Endothelial cell of umbilical vein (primary cell): ENCODE data around the gene UST. TPM values are rescaled to one million over a fixed set of nuclear protein-coding genes. Genes with fewer than 3 reads are reported as not detected.

Experiments
- BruUV-seq: library from RNA; stranded (reverse); fragments of 400-500 nt; replicated peaks from 2 replicates; lab custom pipeline; 2021; lab: Mats Ljungman, UMichigan
- CTCF ChIA-PET: fragments of 300-600, 350-600 bp; sonication (Branson Sonifier 250); formaldehyde crosslinking; loops from one replicate; lab custom pipeline; 2021; ENCODE audit warnings: antibody characterized with exemption, inconsistent platforms; lab: Charles Lee
- POLR2A ChIA-PET: fragments of 300-600, 350-600 bp; sonication (Branson Sonifier 250); formaldehyde crosslinking; loops from one replicate; lab custom pipeline; 2021; ENCODE audit warnings: antibody characterized with exemption, inconsistent platforms; lab: Charles Lee
- DNase-seq: peaks from one replicate; pipeline ENCODE4 v3.0.0-alpha.2; 2011; ENCODE audit warnings: low read depth, low spot score
- FAIRE-seq: peaks from 2 replicates; lab custom pipeline; 2011; peaks lifted over from hg19 to GRCh38; lab: Jason Lieb, UNC
- H2AFZ ChIP-seq: 2 replicates; pipeline ENCODE4 v1.6.0; 2012; ENCODE audit warnings: low read depth, low read length, control low read depth, inconsistent platforms
- H3K27ac ChIP-seq: 2 replicates; pipeline ENCODE4 v1.5.1; 2011; ENCODE audit warnings: low read depth, mild to moderate bottlenecking, control low read depth, low read length, moderate library complexity; ENCODE audit not compliant: insufficient read depth
- H3K27me3 ChIP-seq, 2 experiments: 2 replicates each; pipeline versions ENCODE4 v1.6.0 to v1.6.1; 2011; ENCODE audit warnings: low read length in 2 of 2, mixed read lengths in 1 of 2; ENCODE audit not compliant: control insufficient read depth in 2 of 2, insufficient read depth in 2 of 2
- H3K36me3 ChIP-seq, 2 experiments: 2 replicates in 1 of 2; 3 replicates in 1 of 2; pipeline ENCODE4 v1.5.1; 2011; ENCODE audit warnings: low read length in 2 of 2, mild to moderate bottlenecking in 1 of 2, moderate library complexity in 1 of 2; ENCODE audit not compliant: control insufficient read depth in 2 of 2, insufficient read depth in 2 of 2; ENCODE audit errors: extremely low read depth in 1 of 2
- H3K4me1 ChIP-seq: 3 replicates; pipeline ENCODE4 v1.5.1; 2011; ENCODE audit warnings: mild to moderate bottlenecking, low read length; ENCODE audit not compliant: control insufficient read depth, insufficient read depth; ENCODE audit errors: extremely low read depth
- H3K4me2 ChIP-seq: 2 replicates; pipeline ENCODE4 v1.6.1; 2011; ENCODE audit warnings: low read length, control low read depth, mixed read lengths; ENCODE audit not compliant: insufficient read depth
- H3K4me3 ChIP-seq, 3 experiments: fragments of 200-600 bp in 1 of 3; sonication (generic), shearing (Covaris generic) in 1 of 3; replicated peaks in 1 of 3; 2 replicates each; pipeline ENCODE4 v1.5.1; 2011 to 2016; ENCODE audit warnings: control low read depth in 3 of 3, low read length in 3 of 3, mild to moderate bottlenecking in 2 of 3, inconsistent platforms in 1 of 3, low read depth in 1 of 3, moderate library complexity in 1 of 3; ENCODE audit not compliant: insufficient read depth in 1 of 3
- H3K79me2 ChIP-seq: 2 replicates; pipeline ENCODE4 v1.6.0; 2012; ENCODE audit warnings: low read length, inconsistent platforms; ENCODE audit not compliant: control insufficient read depth, insufficient read depth
- H3K9ac ChIP-seq: replicated peaks from 2 replicates; pipeline ENCODE3; 2011; ENCODE audit warnings: low read length, control low read depth; ENCODE audit not compliant: insufficient read depth; ENCODE audit errors: extremely low read depth
- H3K9me1 ChIP-seq: replicated peaks from 3 replicates; pipeline ENCODE4 v1.6.0; 2011; ENCODE audit warnings: mild to moderate bottlenecking, low read length; ENCODE audit not compliant: control insufficient read depth, insufficient read depth; ENCODE audit errors: extremely low read depth
- H3K9me3 ChIP-seq: replicated peaks from 2 replicates; pipeline ENCODE4 v1.5.1; 2012; ENCODE audit warnings: low read length, inconsistent platforms; ENCODE audit not compliant: control insufficient read depth, insufficient read depth
- H4K20me1 ChIP-seq: replicated peaks from 2 replicates; pipeline ENCODE3; 2011; ENCODE audit warnings: mild to moderate bottlenecking, low read length; ENCODE audit not compliant: control insufficient read depth, insufficient read depth; ENCODE audit errors: extremely low read depth
- EZH2 ChIP-seq: IDR thresholded peaks from 2 replicates; pipeline ENCODE4 v1.6.1; 2012; ENCODE audit warnings: borderline replicate concordance, low read depth, mild to moderate bottlenecking, moderate library complexity, low read length, inconsistent platforms; ENCODE audit not compliant: severe bottlenecking
- FOS ChIP-seq: IDR thresholded peaks from 2 replicates; pipeline ENCODE4 v1.6.1; 2011; ENCODE audit warnings: mild to moderate bottlenecking, low read length, moderate library complexity, borderline replicate concordance; ENCODE audit not compliant: insufficient read depth
- GATA2 ChIP-seq: IDR thresholded peaks from 2 replicates; pipeline ENCODE4 v1.7.0; 2011; ENCODE audit warnings: low read depth, mild to moderate bottlenecking, moderate library complexity, mixed read lengths, low read length; ENCODE audit not compliant: insufficient read length, insufficient read depth
- MYC ChIP-seq: IDR thresholded peaks from one replicate; pipeline ENCODE4 v1.6.1; 2011; ENCODE audit warnings: mild to moderate bottlenecking, low read depth, low read length
- POLR2A ChIP-seq: IDR thresholded peaks from 2 replicates; pipeline ENCODE4 v1.6.1; 2012; ENCODE audit warnings: low read depth, mild to moderate bottlenecking, control low read depth, low read length
- POLR2AphosphoS5 ChIP-seq: IDR thresholded peaks from 2 replicates; pipeline ENCODE4 v1.6.1; 2012; ENCODE audit warnings: low read depth, mild to moderate bottlenecking, control low read depth, low read length, moderate library complexity; ENCODE audit not compliant: insufficient read depth
- dilution Hi-C: fragments of 300-500 bp; cut with MboI; formaldehyde crosslinking; loops from one replicate; pipeline ENCODE4 v1.15.0; 2019; ENCODE audit warnings: low sequenced_read_pairs; ENCODE audit not compliant: extremely low pct_ligation_motif_present
- intact Hi-C: fragments of 100-400 bp; cut with micrococcal nuclease; formaldehyde crosslinking; loops from one replicate; pipeline ENCODE4 v1.10.0; 2022
- polyA plus RNA-seq, 4 experiments: library from polyadenylated mRNA; depleted of rRNA in 3 of 4; stranded (reverse) in 3 of 4; unstranded in 1 of 4; fragments of >200 nt; gene quantifications; 2 replicates each; pipeline versions ENCODE4 v1.2.1 to v1.2.3, GENCODE V29; 2011 to 2012; ENCODE audit warnings: missing spikeins in 1 of 4
- total RNA-seq: library from RNA; stranded (reverse); gene quantifications from 2 replicates; pipeline ENCODE4 v1.2.3, GENCODE V29; 2021
- TF ChIP-seq, protein P1 (sequence below), 2 donors: IDR thresholded peaks; 1 replicate in 1 of 2; 2 replicates in 1 of 2; pipeline ENCODE4 v1.5.1; 2011; ENCODE audit warnings: low read length in 2 of 2, mild to moderate bottlenecking in 2 of 2, moderate library complexity in 2 of 2, control low read depth in 1 of 2, inconsistent platforms in 1 of 2, low read depth in 1 of 2; ENCODE audit not compliant: insufficient read depth in 1 of 2; ENCODE audit errors: extremely low read depth in 1 of 2

UST gene
- total and polyA plus RNA-seq, 2 donors (not counting 3 experiments of a cell fraction or from before 2014, with no cell fraction given), result 0.26 to 0.84 TPM

DNA sequence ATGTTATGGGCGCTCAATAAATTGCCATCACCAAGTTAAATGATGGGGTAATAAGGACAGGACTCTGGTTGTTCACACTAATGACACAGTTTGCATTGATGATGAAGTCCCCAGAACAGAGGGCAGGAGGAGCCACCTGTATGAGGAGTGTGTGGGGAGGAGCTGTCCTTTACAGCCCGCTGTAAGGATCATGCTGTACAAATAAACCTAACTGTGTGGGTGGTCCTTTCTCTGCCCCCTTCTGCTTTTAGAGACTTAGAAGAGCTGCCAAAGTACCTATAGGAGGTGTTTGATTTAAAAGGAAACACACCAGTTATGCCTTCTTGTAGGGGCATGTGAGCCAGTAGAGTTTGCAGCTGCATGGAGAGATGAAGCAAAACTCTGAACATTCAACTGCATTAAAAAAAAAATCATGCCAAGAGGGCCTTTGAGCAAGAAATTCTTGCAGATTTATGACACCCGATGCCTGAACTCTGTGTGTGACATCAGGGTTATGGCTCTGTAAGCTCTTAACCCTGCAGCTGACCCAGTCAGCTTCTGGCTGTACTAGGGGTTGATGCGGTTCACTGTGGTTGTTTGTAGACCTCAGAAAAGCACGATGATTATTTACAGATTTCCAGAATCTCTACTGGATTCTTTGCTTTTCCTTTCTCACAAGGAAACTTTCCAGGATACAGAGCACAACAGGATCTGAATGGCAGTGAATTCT, 67.4 kb downstream of the UST start:
- H3K4me1 ChIP-seq, result peaks cover 3% of the 10 kb centered on the region
- H3K9me1 ChIP-seq, result no peaks in the 10 kb centered on the region
- intact Hi-C loops, result no loop called here
- H3K9me3 ChIP-seq, result no peaks in the 10 kb centered on the region
- H3K27ac ChIP-seq, result no peak overlapping the region
- dilution Hi-C loops, result no loop called here
- no peaks in the 10 kb centered on the region for H4K20me1 ChIP-seq
- ChIA-PET CTCF (no interaction called here), POLR2A (no interaction called here)
- H3K9ac ChIP-seq, result no peak overlapping the region
- no peak overlapping the region for H2AFZ ChIP-seq
- H3K36me3 ChIP-seq, result no peaks in the 10 kb centered on the region
- H3K4me2 ChIP-seq, result no peak overlapping the region
- H3K4me3 ChIP-seq, result no peak overlapping the region
- H3K27me3 ChIP-seq, result peaks cover 0 to 3% of the 10 kb centered on the region in 2 experiments
- FAIRE-seq (no peak), DNase-seq (no peak)
- no peak for TF ChIP-seq POLR2AphosphoS5
- BruUV-seq, result no TSS peak
- no peaks in the 10 kb centered on the region for H3K79me2 ChIP-seq

DNA sequence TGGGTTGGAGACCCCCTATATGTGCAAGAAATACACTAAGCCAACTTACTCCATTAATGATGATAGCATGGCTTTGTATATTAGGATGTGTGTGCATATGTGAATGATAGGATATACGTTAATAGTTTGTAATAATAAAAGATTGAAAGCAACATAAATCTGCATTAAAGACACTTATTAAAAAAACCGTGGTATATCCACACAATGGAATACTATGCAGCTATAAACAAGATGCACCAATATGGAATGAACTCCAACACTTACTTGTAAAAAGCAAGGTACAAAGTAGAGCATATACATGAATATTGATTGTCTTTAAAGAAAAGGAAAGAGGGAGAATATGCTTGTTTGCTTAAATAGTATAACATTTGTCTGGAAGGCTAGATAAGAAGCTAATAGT, 68.0 kb downstream of the UST start:
- TF ChIP-seq FOS, result no peak
- TF ChIP-seq POLR2A, result no peak
- TF ChIP-seq, protein P1, sequence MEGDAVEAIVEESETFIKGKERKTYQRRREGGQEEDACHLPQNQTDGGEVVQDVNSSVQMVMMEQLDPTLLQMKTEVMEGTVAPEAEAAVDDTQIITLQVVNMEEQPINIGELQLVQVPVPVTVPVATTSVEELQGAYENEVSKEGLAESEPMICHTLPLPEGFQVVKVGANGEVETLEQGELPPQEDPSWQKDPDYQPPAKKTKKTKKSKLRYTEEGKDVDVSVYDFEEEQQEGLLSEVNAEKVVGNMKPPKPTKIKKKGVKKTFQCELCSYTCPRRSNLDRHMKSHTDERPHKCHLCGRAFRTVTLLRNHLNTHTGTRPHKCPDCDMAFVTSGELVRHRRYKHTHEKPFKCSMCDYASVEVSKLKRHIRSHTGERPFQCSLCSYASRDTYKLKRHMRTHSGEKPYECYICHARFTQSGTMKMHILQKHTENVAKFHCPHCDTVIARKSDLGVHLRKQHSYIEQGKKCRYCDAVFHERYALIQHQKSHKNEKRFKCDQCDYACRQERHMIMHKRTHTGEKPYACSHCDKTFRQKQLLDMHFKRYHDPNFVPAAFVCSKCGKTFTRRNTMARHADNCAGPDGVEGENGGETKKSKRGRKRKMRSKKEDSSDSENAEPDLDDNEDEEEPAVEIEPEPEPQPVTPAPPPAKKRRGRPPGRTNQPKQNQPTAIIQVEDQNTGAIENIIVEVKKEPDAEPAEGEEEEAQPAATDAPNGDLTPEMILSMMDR (IDR thresholded peaks at IDR 0.05; ENCODE audit: extremely low read depth in 1 of 2, insufficient read depth in 1 of 2, low read depth in 1 of 2, low read length in 2 of 2), result no peak
- no peak for TF ChIP-seq POLR2AphosphoS5
- no peak for TF ChIP-seq GATA2
- TF ChIP-seq EZH2, result no peak
- TF ChIP-seq MYC, result no peak

More for the DNA sequence above, 68.0 kb downstream of the UST start:
- Histone ChIP-seq H2AFZ (no peak overlapping the region), H3K4me3 (no peak overlapping the region), H3K9me3 (no peaks in the 10 kb centered on the region), H3K9ac (no peak overlapping the region), H3K36me3 (no peaks in the 10 kb centered on the region), H3K27me3 (peaks cover 0 to 3% of the 10 kb centered on the region in 2 experiments), H4K20me1 (no peaks in the 10 kb centered on the region), H3K4me1 (peaks cover 3% of the 10 kb centered on the region), H3K79me2 (no peaks in the 10 kb centered on the region), H3K27ac (no peak overlapping the region), H3K9me1 (no peaks in the 10 kb centered on the region), H3K4me2 (no peak overlapping the region)
- ChIA-PET CTCF (no interaction called here), POLR2A (no interaction called here)
- DNase-seq (no peak), FAIRE-seq (no peak)
- BruUV-seq, result no TSS peak
- dilution Hi-C loops (no loop called here), intact Hi-C loops (no loop called here)
